GM19035 (cell line): ENCODE measurements around the gene HYAL2.

Source experiments
- ATAC-seq: cut with Tn5 transposase; IDR thresholded peaks from one replicate; pipeline ENCODE4 v1.9.1; 2021; ENCODE audit not compliant: unreplicated experiment

The HYAL2 gene, protein sequence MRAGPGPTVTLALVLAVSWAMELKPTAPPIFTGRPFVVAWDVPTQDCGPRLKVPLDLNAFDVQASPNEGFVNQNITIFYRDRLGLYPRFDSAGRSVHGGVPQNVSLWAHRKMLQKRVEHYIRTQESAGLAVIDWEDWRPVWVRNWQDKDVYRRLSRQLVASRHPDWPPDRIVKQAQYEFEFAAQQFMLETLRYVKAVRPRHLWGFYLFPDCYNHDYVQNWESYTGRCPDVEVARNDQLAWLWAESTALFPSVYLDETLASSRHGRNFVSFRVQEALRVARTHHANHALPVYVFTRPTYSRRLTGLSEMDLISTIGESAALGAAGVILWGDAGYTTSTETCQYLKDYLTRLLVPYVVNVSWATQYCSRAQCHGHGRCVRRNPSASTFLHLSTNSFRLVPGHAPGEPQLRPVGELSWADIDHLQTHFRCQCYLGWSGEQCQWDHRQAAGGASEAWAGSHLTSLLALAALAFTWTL

DNA sequence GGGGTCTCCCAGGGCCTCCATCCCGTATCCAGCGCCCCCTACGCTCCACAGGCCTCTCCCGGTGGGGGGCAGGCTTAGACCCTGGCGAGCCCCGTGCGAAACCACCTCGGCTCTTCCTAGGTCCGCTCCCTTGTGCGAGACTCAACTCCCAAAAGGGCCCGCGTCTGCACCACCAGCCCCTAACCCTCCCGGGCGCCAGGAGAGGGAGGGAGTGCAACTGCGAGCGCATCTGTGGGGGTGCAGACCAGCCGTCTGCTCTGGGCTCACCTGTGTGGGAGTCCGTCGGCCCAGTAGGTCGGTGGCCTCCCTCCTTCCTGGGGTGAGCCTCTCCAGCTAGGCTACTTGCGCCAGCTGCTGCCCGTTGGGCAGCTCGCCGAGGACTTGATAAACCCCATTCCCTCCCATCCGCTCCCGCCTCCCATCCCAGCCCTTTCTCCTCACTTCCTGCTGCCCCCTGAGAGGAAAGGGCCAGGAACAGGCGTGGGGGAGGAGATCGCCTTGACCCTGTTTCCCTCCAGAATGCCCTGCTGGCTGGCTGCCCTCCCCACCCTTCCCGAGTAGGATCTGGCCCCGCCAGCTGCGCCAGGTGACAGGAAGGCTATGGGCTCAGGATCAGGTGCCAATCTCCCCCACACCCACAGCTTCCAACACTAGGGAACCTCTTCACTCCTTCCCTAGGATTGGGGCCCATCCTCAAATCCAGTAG, at the start of gene HYAL2:
Gene HYAL2 (minus strand): TSS at position 360 of the 706 bp plus-strand sequence. CDS start 2,256 bp downstream, outside the sequence.
- ATAC-seq = no peak

DNA sequence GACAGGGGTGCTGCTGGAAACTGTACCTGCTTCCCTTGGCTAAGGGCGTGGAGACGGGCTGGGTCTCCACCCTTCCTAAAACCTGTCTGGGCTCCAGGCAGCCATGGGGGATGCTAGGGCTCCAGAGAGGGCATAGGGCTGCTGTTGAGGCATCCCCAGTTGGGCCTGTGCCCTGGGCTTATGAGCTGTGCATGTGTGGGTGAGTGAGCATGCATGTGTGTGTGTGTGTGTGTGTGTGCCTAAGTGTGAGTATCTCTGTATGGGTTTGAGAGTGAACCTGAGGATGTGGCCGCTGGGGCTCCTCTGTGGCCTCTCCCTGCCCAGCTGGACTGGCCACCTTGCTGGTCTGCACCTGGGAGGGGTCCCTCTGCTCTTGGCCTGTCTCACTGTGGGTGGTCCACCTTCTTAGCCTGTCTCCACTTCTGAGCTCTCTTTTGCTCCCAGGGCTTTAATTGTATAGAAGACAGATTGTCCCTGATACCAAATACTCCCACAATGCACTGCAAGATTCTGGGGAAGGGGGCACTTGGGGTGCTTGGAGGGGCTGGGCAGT, 48.7 kb upstream of the HYAL2 start:
- no peak for ATAC-seq

DNA sequence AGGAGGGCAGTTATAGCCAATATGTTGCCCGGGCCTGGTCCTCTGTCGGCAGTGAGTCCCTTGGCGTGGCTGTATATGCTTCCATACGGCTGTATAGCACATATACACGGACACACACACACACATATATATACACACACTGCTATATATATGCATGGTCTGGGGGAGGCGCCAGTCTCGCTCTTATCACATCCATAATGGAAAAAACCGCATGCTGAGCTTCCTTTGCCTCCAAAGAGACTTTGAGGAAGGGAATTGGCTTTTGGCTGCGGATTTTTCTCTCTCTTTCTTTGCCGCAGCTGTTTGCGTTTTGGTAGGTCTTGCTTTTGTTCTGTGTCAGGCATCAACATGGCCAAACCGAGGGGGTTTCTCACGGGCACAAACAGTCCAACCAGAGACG, 48.0 kb upstream of the HYAL2 start:
- ATAC-seq = no peak

DNA sequence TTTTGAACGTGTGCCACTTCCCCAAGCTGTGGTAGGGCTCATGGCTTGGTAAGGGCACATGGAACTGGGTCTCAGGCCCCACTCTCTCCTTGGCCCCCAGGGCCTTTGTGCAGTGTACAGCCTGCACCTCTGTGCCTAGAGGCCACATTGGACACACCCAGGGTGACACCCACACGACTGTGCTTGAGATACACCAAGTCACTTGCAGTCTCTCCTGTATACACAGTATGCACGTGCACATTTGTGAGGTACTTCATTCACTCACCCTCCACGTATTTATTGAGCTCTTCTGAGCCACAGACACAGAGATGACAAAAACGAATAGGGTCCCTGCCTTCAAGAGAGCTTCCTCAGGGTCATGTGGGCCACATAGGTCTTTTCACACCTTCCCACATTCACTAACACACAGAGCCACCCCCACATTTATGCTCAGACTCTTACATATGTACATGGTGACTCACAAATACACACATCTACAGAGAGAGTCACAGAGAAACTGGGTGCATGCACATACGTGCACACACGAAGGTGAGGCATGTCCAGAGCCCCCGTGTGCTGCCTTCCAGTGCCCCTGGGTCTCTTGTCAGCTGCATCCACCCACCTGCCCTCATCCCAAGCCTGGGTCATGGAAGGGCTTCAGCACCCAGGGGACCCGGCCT, 46.6 kb upstream of the HYAL2 start:
- no peak for ATAC-seq

DNA sequence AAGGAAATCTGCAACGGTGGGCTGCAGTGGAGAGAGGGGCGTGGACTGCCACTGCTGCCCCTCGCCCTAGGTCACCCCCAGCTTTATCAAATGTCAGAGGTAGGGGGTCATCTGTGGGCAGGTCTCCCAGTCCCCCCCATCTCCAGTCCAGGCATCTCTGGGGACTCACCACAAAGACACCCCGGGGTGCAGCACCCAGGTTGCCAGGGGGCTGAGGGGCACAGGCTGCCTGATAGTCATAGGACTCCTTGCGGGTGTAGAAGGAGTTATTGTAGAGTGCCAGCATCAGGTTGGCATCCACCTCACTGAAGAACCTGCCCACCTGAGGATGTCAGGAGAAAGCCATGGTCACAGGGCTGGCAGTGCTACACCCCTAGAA, 43.3 kb upstream of the HYAL2 start:
- ATAC-seq = peak; percentile 3

DNA sequence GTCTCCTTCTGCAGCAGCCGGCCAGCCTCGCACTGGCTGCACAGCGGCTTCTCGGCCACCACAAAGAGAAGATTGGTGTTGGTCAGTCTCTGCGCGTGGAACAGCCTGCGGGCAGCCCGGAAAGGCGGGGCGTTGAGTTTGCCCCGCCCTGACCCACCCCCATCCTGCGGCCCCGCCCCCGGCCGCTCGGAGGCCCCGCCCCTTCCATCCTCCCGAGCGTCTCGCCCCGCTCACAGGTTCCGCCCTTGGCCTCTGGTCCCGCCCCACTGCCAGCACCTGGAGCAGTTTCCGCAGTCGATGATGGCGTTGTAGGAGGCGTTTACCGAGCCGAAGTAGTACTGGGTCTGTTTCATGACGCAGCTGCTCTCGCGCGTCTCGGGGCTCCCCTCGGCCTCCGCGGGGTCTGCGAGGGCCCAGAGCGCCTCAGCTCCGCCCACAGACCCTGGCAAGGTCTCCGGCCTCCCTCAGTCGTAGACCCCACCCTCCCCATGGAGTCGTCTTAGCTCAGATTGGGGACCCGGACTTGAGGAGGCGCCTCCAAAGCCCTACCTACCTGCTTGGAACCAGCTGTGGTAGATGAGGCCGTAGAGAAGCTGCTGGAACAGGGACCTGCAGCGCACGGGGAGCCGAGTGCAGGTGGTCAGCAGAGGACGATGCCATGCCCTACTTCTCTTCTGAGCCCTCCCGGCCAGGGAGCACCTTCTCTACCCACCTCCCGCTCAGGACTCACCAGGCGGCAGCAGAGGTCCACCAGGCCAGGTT, 42.7 kb upstream of the HYAL2 start:
- ATAC-seq = peak; percentile 86

DNA sequence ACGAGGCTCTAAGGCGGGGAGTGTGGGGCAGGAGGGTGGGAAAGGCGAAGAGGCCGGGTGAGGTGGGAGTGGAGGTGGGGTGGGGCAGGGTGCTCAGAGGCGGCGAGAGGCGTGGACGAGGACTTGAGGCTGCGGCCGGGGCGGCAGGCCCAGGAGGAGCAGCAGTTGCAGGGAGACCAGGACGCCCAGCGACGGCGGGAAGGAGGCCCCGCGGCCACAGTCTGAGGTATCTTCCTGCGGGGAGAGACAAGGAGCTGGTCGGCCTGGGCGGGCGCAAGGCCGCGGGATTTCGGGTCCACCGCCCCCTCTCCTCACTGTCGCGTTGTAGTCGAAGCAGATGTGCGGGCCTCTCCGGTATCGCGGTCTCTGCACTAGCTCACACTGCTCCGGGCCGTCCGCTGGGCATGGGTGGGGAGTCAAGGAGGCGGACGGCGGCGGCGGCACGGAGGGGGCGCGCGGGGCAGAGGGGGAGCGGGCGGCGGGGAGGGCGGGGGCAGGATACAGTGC, 42.1 kb upstream of the HYAL2 start:
- peak; percentile 1 for ATAC-seq

DNA sequence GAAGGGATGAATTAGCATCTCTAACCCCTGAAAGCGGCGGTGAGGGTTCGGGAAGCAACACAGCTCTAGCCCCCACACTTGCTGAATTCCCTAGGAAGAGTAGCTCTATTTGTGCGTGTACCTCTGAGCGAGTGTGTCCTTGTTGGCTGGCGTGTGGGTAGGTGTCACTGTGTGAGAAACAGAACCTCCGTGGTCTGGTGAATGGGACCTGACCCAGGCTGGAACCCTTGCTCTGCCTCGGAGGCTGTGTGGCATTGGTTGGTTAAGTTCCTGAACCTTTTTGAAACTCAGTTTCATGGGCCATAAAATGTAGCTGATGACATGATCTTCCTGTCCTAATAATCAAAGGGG, 37.2 kb upstream of the HYAL2 start:
- peak; percentile 10 for ATAC-seq

DNA sequence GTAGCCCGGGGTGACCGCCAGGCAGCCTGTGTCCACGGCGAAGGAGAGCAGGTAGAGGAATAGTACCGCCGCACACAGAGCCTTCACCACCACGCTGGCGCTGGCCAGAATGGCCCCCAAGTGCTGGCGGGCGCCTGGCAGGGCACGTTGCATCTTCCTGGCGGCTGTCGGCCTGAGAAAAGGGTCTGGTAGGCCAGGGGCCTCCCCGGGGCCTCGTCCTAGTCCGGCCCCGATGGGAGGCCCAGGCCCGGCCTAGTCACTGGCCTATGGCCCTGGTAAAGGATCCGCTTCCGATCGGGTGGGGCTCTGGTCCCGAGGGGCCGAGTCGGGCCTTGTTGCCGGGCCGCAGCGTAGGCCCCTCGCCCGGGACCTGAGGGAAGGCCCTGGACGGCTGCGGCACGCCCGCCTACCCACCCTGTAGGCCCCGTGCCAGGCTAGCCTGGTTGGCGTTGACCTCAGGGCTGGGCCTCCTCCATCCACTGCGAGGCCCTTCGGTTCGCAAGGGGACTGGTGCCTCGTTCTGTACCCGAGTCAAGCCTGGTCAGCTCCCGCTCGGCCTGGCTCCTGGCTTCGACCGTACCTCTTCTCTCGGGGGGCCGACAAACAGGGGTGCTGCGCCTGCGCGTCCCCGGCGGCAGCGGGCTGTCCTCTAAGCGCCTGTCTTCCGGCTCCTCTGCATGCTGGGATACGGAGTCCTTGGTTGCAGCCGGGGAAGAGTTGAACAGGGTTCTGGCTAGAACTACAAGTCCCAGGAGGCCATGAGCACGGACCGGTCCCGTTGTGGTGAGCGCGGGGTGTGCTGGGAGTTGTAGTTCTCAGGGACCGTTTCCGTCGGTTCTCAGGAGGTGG, 36.6 kb upstream of the HYAL2 start, which contains the start of gene TMEM115:
Gene TMEM115 (minus strand): TSS at position 611 of the 849 bp plus-strand sequence. CDS start 458 bp downstream, at position 153.
- peak; percentile 99 for ATAC-seq

DNA sequence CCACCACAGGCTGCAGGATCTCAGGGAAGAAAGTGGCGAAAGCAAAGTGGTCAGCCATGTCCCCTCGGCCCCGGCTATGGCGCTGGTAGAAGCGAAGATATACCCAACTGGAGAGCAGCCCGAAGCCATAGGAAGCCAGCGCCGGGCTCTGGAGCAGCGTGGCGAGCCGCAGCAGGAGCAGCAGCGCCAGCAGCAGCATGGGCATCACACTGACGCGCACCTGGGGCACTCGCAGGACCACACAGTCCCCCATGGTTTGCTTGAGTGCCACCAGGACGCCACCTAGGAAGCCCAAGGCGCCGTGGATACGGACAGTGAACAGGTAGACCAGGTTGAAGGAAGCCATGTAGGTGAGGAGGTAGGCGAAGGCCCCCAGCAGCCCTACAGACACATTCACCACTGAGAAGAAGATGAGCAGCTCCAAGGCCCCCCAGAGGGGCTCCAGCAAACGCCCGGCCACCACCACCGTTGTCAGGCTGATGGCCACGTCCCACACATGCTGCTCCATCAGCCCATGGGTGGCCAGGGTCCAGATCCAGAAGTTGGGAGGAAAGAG, 35.9 kb upstream of the HYAL2 start:
- no peak for ATAC-seq

DNA sequence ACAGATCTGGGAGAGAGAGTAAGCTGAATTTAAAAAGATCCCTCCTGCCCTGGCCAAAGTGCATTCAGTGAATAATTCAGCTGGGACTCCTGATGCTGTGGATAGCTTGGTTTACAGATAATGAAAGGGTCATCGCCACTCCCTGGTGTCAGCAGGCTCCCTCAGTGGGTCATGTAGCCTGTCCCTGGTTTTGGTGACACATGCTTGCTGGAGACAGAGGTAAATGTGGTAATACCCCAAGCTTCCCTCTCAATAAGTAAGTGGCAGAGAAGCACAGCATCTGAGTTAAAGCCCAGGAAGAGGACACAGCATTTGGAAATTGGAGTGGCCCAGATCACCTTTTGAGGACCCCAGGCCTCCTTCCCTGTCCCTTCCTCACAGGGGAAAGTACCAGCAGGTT, 34.9 kb upstream of the HYAL2 start:
- ATAC-seq = no peak

DNA sequence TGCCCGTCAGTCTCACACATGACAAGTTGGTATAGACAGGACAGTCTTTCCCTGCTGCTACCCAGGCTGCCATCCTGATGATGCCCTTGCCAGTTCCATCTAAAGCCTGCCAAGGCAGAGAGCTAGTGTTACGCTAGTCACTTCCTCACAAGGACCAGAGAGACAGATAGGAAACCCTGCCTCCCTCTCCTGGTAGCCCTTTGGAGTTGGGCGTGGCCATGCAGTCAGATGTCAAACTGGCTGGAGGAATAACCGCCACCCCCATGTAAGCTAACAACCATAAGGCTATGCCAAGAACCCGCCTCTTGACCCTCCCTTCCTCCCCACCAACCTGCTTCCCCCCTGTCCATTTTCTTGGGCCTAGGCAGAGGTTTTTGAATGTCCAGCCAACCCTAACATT, 34.0 kb upstream of the HYAL2 start:
- ATAC-seq = no peak

DNA sequence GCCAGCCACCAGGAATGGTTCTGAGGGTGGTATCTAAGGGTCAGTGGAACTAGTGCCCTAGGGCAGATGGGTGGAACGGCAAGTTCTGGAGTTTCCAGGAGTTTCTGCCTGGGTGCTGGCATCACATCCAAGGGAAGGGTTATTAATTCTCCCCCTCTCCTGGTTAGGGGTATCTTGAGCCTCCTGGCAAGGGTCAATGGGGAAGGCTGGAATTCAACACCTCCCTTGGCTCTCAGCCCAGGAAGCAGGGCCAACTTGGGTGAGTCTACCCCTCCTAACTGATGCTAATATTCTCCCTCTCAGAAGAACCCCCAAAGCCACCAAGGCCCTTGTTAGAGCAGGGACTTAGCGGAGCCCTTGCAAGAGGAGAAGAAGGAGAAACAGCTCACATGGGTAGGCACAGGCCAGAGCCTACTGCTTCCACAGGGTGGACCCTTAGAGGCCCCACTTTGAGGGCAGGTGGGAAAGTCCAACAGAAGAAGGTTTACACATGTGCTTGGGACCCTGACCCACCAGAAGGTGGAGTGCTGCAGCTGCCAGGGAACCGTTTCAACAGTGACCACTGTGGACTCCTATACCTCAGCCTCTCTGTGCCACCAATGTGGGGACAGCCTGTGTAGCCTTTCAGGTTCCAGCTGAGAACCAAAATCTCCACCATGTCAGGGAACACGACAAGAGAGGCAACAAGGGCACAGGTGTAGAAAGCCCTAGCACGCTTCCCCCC, 33.4 kb upstream of the HYAL2 start:
- ATAC-seq = no peak

DNA sequence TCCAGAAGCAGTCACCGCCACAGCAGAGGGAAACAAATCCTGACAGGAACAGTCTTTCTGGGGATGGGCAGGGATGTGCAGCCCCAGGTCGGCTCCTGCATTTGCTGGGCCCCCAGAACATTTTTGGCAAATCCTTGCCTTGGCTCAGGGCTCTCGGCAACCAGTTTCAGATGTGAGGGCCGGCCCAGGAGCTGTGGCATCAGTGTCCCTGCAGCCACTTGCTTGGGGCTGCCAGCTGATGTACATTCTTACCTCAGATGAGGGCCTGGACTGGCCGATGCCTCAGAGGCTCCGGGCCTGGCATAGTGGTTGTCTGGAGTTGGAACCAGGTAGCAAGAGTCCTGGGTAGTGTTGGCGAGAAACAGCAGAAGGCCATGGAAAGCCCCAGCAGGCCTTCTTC, 32.3 kb upstream of the HYAL2 start:
- ATAC-seq = no peak

DNA sequence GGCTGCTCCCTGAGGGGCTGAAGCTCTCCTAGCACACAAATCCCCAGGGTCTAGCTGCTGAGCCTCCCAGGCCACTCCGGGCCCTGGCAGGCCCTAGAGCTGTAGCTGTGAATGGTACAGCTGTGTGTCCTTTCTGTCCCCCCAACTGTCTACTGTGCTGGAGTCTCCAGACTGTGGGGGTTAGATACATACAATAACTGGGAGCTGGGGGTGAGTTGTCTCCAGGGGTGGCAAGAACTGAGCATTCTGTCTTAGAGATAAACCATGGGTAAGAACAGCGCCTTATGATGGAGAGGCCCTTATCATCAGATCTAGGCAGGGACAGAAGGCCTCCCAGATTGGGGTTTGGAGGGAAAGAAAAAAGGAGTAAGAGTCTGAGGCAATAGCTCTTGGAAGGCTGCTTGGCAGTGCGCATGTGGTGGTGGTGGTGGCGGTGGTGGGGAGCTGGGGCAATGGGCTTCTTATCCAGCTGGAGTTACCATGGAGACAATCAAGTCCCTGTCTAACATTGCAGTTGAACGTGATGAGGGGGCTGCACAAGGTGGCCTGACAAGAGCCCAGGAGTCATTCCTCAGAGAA, 31.7 kb upstream of the HYAL2 start:
- no peak for ATAC-seq

DNA sequence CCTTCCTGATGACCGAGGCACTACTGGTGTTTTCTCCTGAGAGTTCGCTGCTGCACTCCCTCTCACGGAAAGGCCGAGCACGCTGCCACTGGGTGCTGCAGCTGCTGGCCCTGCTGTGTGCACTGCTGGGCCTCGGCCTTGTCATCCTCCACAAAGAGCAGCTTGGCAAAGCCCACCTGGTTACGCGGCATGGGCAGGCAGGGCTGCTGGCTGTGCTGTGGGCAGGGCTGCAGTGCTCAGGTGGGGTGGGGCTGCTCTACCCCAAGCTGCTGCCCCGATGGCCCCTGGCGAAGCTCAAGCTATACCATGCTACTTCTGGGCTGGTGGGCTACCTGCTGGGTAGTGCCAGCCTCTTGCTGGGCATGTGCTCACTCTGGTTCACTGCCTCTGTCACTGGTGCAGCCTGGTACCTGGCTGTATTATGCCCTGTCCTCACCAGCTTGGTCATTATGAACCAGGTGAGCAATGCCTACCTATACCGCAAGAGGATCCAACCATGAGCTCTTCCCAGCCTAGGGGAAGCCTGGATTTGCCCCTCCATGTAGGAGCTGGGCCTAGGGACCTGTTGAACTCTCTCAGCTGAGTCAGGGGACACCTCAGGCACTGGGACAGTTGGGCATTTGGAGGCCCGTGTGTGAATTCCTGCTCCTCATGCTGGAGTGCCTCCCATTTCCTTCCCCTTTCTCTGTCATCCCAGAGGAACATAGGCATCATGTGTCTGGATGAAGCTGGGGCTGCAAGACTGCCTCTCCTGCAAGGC, 30.9 kb upstream of the HYAL2 start:
- ATAC-seq = no peak

DNA sequence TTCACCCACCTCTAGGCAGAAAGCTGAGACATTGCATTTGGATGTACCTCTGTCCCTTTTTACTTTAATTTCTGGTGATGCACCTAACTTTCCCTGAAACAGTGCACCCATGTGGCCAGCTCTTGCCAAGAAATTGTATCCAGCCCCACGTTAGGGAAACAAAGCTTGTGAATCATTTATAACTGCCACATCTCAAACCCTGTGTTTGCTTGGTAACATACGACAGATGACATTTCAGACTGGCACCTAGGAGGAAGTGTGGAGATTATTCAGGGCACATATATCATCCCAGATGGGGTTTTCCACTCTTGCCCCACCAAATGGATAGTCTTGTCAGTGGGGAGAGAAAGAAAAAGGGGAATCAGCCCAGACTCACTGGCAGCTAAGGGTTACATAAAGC, 30.2 kb upstream of the HYAL2 start:
- ATAC-seq = no peak

DNA sequence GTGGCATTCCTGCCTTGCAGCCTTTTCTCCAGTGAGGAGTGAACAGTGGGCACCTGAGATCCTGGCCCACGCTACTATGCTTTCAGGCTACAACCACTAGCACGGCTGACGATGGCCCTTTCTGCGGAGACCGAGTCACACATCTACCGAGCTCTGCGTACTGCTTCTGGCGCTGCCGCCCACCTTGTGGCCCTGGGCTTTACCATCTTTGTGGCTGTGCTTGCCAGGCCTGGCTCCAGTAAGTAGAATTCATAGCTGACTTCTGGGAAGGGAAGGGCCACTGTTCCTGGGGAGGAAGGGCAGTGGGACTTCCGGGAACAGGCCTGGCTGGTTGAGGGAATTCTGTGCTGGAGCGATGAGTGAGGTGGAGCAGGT, 28.8 kb upstream of the HYAL2 start:
- no peak for ATAC-seq
